ENCODE results near the gene KCNMA1. TPM values are rescaled to one million over a fixed set of nuclear protein-coding genes. Genes with fewer than 3 reads are reported as not detected.

The KCNMA1 gene
- total RNA-seq, 2 donors from 2014 or later, result 29.1 to 37.9 TPM

- H3K36me3 ChIP-seq, result no peaks in the 10 kb centered on the region
- H3K27ac ChIP-seq, result no peak overlapping the region
- H3K4me1 ChIP-seq (replicated peaks), result no peaks in the 10 kb centered on the region
- intact Hi-C loops (cut with DNase I), result no loop called here
- no peaks in the 10 kb centered on the region for H3K9me3 ChIP-seq
- H3K4me3 ChIP-seq, result no peak overlapping the region
- H3K27me3 ChIP-seq (replicated peaks; ENCODE audit: insufficient read depth), result no peaks in the 10 kb centered on the region
- TF ChIP-seq CTCF (IDR thresholded peaks at IDR 0.05), result no peak
- TF ChIP-seq POLR2A (IDR thresholded peaks at IDR 0.05), result no peak
- TF ChIP-seq POLR2AphosphoS5 (IDR thresholded peaks at IDR 0.05), result no peak
- WGBS, result 94% methylated on average over 4 of the region's 4 CpGs
- DNase-seq (ENCODE audit: low spot score), result no peak
Measured at GRCh38 chr10:76880931-76881330, 756.7 kb downstream of the KCNMA1 start.

- Histone ChIP-seq H3K9me3 (no peaks in the 10 kb centered on the region), H3K27me3 (replicated peaks; ENCODE audit: insufficient read depth) (no peaks in the 10 kb centered on the region), H3K4me1 (replicated peaks) (no peaks in the 10 kb centered on the region), H3K36me3 (no peaks in the 10 kb centered on the region), H3K4me3 (no peak overlapping the region), H3K27ac (no peak overlapping the region)
- intact Hi-C loops (cut with DNase I), result no loop called here
- 50% methylated on average over 9 of the region's 9 CpGs for WGBS
- no peak for TF ChIP-seq POLR2AphosphoS5 (IDR thresholded peaks at IDR 0.05)
- no peak for TF ChIP-seq POLR2A (IDR thresholded peaks at IDR 0.05)
- TF ChIP-seq CTCF (IDR thresholded peaks at IDR 0.05), result no peak
- no peak for DNase-seq (ENCODE audit: low spot score)
Measured at GRCh38 chr10:76879116-76879913, 758.3 kb downstream of the KCNMA1 start.

GRCh38 chr10:76878514-76878913 lies 759.1 kb downstream of the KCNMA1 start:
- 63% methylated on average over 3 of the region's 3 CpGs for WGBS
- Histone ChIP-seq H3K4me3 (no peak overlapping the region), H3K4me1 (replicated peaks) (no peaks in the 10 kb centered on the region), H3K36me3 (no peaks in the 10 kb centered on the region), H3K9me3 (no peaks in the 10 kb centered on the region), H3K27ac (no peak overlapping the region), H3K27me3 (replicated peaks; ENCODE audit: insufficient read depth) (no peaks in the 10 kb centered on the region)
- no peak for TF ChIP-seq POLR2A (IDR thresholded peaks at IDR 0.05)
- TF ChIP-seq CTCF (IDR thresholded peaks at IDR 0.05), result no peak
- TF ChIP-seq POLR2AphosphoS5 (IDR thresholded peaks at IDR 0.05), result no peak
- intact Hi-C loops (cut with DNase I), result no loop called here
- no peak for DNase-seq (ENCODE audit: low spot score)

- no peak overlapping the region for H3K27ac ChIP-seq
- H3K4me1 ChIP-seq (replicated peaks), result no peaks in the 10 kb centered on the region
- no peaks in the 10 kb centered on the region for H3K27me3 ChIP-seq (replicated peaks; ENCODE audit: insufficient read depth)
- WGBS, result 64% methylated on average over 3 of the region's 3 CpGs
- no peaks in the 10 kb centered on the region for H3K36me3 ChIP-seq
- no peak for DNase-seq (ENCODE audit: low spot score)
- H3K9me3 ChIP-seq, result no peaks in the 10 kb centered on the region
- TF ChIP-seq POLR2AphosphoS5 (IDR thresholded peaks at IDR 0.05) (no peak), POLR2A (IDR thresholded peaks at IDR 0.05) (no peak), CTCF (IDR thresholded peaks at IDR 0.05) (no peak)
- no peak overlapping the region for H3K4me3 ChIP-seq
- intact Hi-C loops (cut with DNase I), result no loop called here
Measured at GRCh38 chr10:76874896-76875295, 762.7 kb downstream of the KCNMA1 start.

GRCh38 chr10:76874176-76874575 lies 763.4 kb downstream of the KCNMA1 start:
- TF ChIP-seq POLR2A (IDR thresholded peaks at IDR 0.05) (no peak), CTCF (IDR thresholded peaks at IDR 0.05) (no peak)
- Histone ChIP-seq H3K4me3 (no peak overlapping the region), H3K27ac (no peak overlapping the region), H3K36me3 (no peaks in the 10 kb centered on the region), H3K27me3 (replicated peaks; ENCODE audit: insufficient read depth) (no peaks in the 10 kb centered on the region), H3K4me1 (replicated peaks) (no peaks in the 10 kb centered on the region), H3K9me3 (no peaks in the 10 kb centered on the region)
- WGBS, result 87% methylated on average over 1 of the region's 1 CpG
- DNase-seq (ENCODE audit: low spot score), result no peak
- intact Hi-C loops (cut with DNase I), result no loop called here
